ENCODE data around the gene GBE1. TPM values are rescaled to one million over a fixed set of nuclear protein-coding genes. Genes with fewer than 3 reads are reported as not detected.

Gene GBE1
- total and polyA plus RNA-seq, 8 donors = 3.7 to 14.1 (median 9.0) TPM

DNA sequence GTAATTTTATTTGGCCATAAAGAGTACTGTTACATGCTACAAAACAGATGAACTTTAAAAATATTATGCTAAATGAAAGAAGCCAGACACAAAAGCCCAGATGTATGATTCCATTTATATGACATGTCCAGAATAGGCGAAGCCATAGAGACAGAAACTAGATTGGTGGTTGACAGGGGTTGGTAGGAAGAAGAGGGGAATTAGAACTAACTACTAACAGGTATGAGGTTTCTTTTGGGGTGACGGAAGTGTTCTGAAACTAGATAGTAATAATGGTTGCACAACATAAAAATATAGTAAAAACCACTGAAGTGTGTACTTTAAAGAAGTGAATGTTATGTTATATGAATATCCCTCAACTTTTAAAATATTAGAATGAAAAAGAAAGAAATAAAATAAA, 66.1 kb downstream of the GBE1 start:
- ATAC-seq (no peak), FAIRE-seq (no peak), DNase-seq (no peak)
- Histone ChIP-seq H3K27ac (no peak overlapping the region), H3K27me3 (no peaks in the 10 kb centered on the region), H3K4me3 (no peak overlapping the region), H3K9me3 (no peaks in the 10 kb centered on the region), H3K36me3 (no peaks in the 10 kb centered on the region), H3K4me1 (no peaks in the 10 kb centered on the region)
- TF ChIP-seq, protein P1, sequence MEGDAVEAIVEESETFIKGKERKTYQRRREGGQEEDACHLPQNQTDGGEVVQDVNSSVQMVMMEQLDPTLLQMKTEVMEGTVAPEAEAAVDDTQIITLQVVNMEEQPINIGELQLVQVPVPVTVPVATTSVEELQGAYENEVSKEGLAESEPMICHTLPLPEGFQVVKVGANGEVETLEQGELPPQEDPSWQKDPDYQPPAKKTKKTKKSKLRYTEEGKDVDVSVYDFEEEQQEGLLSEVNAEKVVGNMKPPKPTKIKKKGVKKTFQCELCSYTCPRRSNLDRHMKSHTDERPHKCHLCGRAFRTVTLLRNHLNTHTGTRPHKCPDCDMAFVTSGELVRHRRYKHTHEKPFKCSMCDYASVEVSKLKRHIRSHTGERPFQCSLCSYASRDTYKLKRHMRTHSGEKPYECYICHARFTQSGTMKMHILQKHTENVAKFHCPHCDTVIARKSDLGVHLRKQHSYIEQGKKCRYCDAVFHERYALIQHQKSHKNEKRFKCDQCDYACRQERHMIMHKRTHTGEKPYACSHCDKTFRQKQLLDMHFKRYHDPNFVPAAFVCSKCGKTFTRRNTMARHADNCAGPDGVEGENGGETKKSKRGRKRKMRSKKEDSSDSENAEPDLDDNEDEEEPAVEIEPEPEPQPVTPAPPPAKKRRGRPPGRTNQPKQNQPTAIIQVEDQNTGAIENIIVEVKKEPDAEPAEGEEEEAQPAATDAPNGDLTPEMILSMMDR (IDR thresholded peaks at IDR 0.05) = no peak
- intact Hi-C loops (cut with DNase I) = no loop called here
- 98% methylated on average over 2 of the region's 2 CpGs for WGBS, 2 donors

DNA sequence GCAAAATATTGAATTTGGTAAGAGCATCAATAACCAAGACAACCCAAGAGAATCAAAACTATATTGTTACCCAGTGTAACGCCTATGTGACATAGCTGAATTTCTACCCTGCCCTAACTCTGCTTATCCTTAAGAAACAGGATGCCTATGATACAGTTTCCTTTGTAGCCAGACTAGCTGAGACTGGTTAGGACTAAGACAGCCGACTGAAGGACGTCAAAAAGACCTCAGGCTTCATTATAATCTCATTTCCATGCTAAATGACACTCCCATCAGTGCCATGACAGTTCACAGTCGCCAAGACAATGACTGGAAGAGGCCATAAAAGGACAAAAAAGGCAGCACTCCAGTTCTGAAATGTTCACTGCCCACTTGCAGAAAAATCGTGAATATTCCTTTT, 66.8 kb downstream of the GBE1 start:
- ATAC-seq = no peak
- intact Hi-C loops (cut with DNase I) = no loop called here
- Histone ChIP-seq H3K4me3 (no peak overlapping the region), H3K4me1 (no peaks in the 10 kb centered on the region), H3K36me3 (no peaks in the 10 kb centered on the region), H3K27me3 (no peaks in the 10 kb centered on the region), H3K27ac (no peak overlapping the region), H3K9me3 (no peaks in the 10 kb centered on the region)
- DNase-seq = no peak
- WGBS, 2 donors = 92% methylated on average over 5 of the region's 5 CpGs
- TF ChIP-seq, protein P1 (IDR thresholded peaks at IDR 0.05) = no peak
- no peak for FAIRE-seq

DNA sequence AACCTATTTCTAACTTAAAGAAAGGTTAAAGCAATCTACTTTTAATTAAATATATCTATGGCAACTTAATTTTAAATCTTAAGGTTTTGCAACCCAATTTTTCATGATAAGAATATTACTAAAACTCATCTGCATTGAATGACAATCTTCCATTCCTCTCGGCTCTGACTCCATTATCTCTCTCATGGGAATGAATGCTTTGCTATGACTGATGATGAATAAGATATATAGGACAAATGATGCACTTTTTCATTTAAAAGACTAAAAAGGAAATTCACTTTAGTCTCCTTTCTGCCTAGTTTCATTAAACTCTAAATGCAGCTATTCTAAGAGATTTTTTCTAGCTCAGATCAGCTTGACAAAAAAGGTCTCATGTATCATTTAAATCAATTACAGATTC, 68.7 kb downstream of the GBE1 start:
- no peaks in the 10 kb centered on the region for H3K36me3 ChIP-seq
- FAIRE-seq (no peak), ATAC-seq (no peak), DNase-seq (no peak)
- TF ChIP-seq, protein P1 (IDR thresholded peaks at IDR 0.05) = no peak
- H3K4me1 ChIP-seq = no peaks in the 10 kb centered on the region
- no peak overlapping the region for H3K4me3 ChIP-seq
- H3K9me3 ChIP-seq = no peaks in the 10 kb centered on the region
- no peak overlapping the region for H3K27ac ChIP-seq
- H3K27me3 ChIP-seq = no peaks in the 10 kb centered on the region
- intact Hi-C loops (cut with DNase I) = no loop called here
- WGBS, 2 donors = 79 to 91% methylated on average over 1 of the region's 1 CpG

DNA sequence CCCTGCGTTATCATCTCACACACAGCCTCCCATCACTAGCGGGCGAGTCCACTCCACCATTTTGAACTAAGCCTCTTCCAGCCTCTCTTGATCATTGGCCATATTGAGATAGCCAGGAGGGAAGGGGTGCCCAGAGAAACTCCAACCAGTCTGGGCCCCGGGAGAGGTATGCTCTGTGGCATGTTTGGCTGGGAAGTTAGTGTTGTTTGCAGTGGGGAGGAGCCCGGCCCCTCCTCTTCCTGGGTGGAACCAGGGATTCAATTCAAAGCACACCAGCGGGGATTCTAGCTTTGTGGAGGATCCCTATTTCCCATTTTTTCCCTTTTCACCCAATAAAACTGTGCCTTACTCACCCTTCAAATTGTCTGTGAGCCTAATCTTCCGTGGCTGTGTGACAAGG, 71.8 kb downstream of the GBE1 start:
- no peak for DNase-seq
- Histone ChIP-seq H3K36me3 (no peaks in the 10 kb centered on the region), H3K27ac (no peak overlapping the region), H3K27me3 (no peaks in the 10 kb centered on the region), H3K9me3 (no peaks in the 10 kb centered on the region), H3K4me3 (no peak overlapping the region), H3K4me1 (peaks cover 0 to 5% (median 0%) of the 10 kb centered on the region in 3 donors)
- FAIRE-seq = no peak
- WGBS, 2 donors = 94% methylated on average over 7 of the region's 7 CpGs
- no peak for ATAC-seq
- intact Hi-C loops (cut with DNase I) = no loop called here
- TF ChIP-seq, protein P1 (IDR thresholded peaks at IDR 0.05) = no peak

DNA sequence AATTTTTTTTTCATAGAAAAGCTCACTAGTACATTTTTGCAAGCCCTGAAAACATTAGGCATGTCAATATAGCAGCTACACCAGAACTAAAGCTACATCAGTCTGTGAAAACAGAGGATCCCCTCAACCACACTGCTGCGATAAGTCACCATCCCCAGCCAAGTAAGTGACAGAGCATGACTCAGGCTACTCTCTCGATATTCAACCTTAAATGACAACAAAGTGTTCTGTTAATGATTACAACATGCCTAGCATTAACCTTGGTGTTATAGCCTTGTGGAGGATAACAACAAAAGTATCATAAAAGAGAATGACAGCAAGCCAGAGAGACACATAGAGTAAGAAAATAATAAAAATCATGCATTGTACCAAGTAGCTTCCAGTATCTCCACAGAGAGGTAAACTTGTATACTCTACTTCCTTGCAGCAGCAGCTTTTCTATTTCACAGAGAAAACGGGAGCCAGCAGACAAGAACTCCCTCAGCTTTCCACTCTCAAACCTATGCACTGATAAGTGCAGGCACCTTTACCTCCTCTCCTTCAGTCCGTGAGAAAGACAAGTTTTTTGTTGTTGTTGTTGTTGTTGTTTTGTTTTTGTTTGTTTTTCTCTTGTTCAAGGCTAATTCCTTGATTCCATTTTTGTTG, 76.6 kb downstream of the GBE1 start:
- H3K9me3 ChIP-seq = no peaks in the 10 kb centered on the region
- peak; percentile 82 to 98 (median 94) for ATAC-seq
- peaks cover 0 to 8% (median 0%) of the 10 kb centered on the region in 3 donors for H3K4me1 ChIP-seq
- intact Hi-C loops (cut with DNase I) = no loop called here
- FAIRE-seq = no peak
- peak overlapping the region in 1 of 4 donors; percentile 15 for H3K27ac ChIP-seq
- TF ChIP-seq, protein P1 (IDR thresholded peaks at IDR 0.05) = no peak
- no peaks in the 10 kb centered on the region for H3K36me3 ChIP-seq
- no peak overlapping the region for H3K4me3 ChIP-seq
- 10 to 20% methylated on average over 4 of the region's 4 CpGs for WGBS, 2 donors
- no peaks in the 10 kb centered on the region for H3K27me3 ChIP-seq
- DNase-seq = no peak
